Left ventricle myocardium inferior (tissue), 1 donor: ENCODE results near the gene AZIN2. TPM values are rescaled to one million over a fixed set of nuclear protein-coding genes. Genes with fewer than 3 reads are reported as not detected.

Source experiments
- DNase-seq: peaks from one replicate; pipeline ENCODE4 v3.0.0-alpha.2; 2020
- H3K27ac ChIP-seq: fragments of 200-600 bp; replicated peaks from 2 replicates; pipeline ENCODE4 v1.8.0; 2021
- H3K27me3 ChIP-seq: fragments of 200-600 bp; 2 replicates; pipeline ENCODE4 v1.8.0; 2021; ENCODE audit warnings: low read depth
- H3K36me3 ChIP-seq: fragments of 200-600 bp; 2 replicates; pipeline ENCODE4 v1.8.0; 2021
- H3K4me1 ChIP-seq: fragments of 200-600 bp; 2 replicates; pipeline ENCODE4 v1.8.0; 2021
- H3K4me3 ChIP-seq: fragments of 200-600 bp; 2 replicates; pipeline ENCODE4 v1.8.0; 2021; ENCODE audit warnings: mild to moderate bottlenecking, moderate library complexity
- H3K9me3 ChIP-seq: fragments of 200-600 bp; replicated peaks from 2 replicates; pipeline ENCODE4 v1.8.0; 2021
- intact Hi-C: fragments of 100-400 bp; cut with micrococcal nuclease; formaldehyde crosslinking; loops from one replicate; pipeline ENCODE4 v1.11.0; 2022
- total RNA-seq: library from RNA; stranded (reverse); fragmentation: NEBNext Ultra II Directional; extraction: Animal tissue kit (Norgen Biotek cat#: 25700); gene quantifications from one replicate; pipeline ENCODE4 v1.2.1, GENCODE V29; 2021
- TF ChIP-seq, protein P1 (sequence below): fragments of 200-600 bp; IDR thresholded peaks from 2 replicates; pipeline ENCODE4 v1.8.0; 2021; ENCODE audit warnings: antibody characterized with exemption, mild to moderate bottlenecking, borderline replicate concordance
- donor health status: DM: no; HTN: yes; CAD: no; lungs with severe emphysema.

AZIN2 gene
- total RNA-seq, 1 donor from 2014 or later = 2.8 TPM

DNA sequence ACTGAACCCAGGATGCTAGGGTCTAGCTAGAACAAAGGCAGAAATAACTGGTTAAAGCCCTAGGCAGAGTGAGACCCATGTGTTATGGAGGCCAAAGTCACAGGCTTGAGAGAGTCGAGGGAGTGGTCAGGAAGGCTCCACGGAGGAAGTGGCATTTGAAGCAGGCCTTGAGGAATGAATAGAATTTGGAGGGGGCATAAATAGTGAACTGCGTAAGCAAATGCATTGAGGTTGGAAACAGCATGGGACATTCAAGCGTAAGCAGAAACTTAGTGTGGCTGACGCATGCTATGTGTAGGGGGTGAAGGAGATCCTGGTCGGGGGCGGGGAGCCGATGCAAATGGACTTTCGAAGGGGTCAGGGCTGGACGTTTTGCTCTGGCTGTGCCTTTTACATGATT lies 11.5 kb downstream of the AZIN2 start:
- intact Hi-C loops = no loop called here
- Histone ChIP-seq H3K9me3 (no peaks in the 10 kb centered on the region), H3K4me1 (peaks cover 15% of the 10 kb centered on the region), H3K36me3 (no peaks in the 10 kb centered on the region), H3K27ac (no peak overlapping the region), H3K4me3 (no peak overlapping the region), H3K27me3 (no peaks in the 10 kb centered on the region)
- no peak for DNase-seq
- TF ChIP-seq, protein P1, sequence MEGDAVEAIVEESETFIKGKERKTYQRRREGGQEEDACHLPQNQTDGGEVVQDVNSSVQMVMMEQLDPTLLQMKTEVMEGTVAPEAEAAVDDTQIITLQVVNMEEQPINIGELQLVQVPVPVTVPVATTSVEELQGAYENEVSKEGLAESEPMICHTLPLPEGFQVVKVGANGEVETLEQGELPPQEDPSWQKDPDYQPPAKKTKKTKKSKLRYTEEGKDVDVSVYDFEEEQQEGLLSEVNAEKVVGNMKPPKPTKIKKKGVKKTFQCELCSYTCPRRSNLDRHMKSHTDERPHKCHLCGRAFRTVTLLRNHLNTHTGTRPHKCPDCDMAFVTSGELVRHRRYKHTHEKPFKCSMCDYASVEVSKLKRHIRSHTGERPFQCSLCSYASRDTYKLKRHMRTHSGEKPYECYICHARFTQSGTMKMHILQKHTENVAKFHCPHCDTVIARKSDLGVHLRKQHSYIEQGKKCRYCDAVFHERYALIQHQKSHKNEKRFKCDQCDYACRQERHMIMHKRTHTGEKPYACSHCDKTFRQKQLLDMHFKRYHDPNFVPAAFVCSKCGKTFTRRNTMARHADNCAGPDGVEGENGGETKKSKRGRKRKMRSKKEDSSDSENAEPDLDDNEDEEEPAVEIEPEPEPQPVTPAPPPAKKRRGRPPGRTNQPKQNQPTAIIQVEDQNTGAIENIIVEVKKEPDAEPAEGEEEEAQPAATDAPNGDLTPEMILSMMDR = no peak

DNA sequence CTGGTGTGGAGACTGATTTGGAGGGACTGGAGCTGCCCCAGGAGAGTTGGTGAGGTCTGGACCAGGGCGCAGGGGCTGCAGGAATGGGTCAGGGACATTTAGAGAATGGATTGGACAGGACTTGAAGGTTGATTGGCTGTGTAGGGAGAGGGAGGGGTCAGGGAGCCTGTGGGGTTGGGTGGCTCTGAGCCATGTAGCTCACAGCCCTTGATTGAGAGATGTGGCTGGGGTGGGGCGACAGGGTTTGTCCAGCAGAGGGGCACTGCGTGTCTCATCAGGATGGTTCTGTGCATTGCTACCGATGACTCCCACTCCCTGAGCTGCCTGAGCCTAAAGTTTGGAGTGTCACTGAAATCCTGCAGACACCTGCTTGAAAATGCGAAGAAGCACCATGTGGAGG lies 12.1 kb downstream of the AZIN2 start:
- H3K27me3 ChIP-seq = no peaks in the 10 kb centered on the region
- TF ChIP-seq, protein P1 = no peak
- H3K36me3 ChIP-seq = no peaks in the 10 kb centered on the region
- peaks cover 15% of the 10 kb centered on the region for H3K4me1 ChIP-seq
- no peak for DNase-seq
- H3K9me3 ChIP-seq = no peaks in the 10 kb centered on the region
- intact Hi-C loops = no loop called here
- no peak overlapping the region for H3K27ac ChIP-seq
- no peak overlapping the region for H3K4me3 ChIP-seq

DNA sequence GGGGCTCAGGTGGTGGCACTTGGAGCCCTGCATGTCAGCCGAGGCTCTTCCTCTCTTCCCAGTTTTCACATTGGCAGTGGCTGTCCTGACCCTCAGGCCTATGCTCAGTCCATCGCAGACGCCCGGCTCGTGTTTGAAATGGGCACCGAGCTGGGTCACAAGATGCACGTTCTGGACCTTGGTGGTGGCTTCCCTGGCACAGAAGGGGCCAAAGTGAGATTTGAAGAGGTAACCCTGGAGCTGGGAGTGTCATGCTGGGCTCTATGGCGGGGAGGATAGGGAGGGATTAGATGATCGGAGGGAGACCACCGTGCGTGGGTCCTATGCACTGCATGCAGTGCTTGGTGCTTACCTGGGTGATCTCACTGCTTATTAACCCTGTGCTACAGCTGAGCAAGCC lies 13.5 kb downstream of the AZIN2 start:
- Histone ChIP-seq H3K27ac (no peak overlapping the region), H3K36me3 (no peaks in the 10 kb centered on the region), H3K4me1 (peaks cover 15% of the 10 kb centered on the region), H3K27me3 (no peaks in the 10 kb centered on the region), H3K4me3 (no peak overlapping the region), H3K9me3 (no peaks in the 10 kb centered on the region)
- DNase-seq = no peak
- TF ChIP-seq, protein P1 = no peak
- intact Hi-C loops = no loop called here

DNA sequence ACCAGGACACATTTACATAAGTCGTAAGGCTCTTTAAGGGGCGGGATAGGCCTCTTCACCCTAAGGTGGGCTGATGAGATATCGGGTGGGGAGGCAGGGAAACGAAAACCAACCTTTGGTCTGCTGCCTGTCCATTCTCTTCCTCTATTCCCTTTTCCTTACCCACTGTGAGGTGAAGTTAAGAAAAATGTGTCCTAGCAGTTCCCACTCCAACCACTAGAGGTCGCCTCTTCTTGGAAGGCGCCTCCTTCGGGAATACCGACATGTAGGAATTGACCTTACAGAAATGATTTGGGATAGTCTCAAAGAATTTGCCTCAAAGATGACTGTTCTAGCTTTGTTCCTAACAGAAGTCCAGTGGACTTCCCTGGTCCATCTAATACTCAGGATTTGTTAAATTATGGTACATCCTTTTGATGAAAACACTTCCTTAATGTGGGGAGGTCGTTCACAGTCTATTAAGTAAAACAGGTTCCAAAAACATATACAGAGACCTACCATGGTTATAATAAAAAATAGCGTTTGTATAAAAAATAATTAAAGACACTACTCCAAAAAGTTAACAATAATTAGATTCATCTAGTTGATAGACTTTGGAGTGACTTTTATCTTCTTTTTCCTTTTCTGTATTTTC lies 14.1 kb downstream of the AZIN2 start:
- H3K4me3 ChIP-seq = no peak overlapping the region
- H3K4me1 ChIP-seq = peaks cover 15% of the 10 kb centered on the region
- no peaks in the 10 kb centered on the region for H3K36me3 ChIP-seq
- intact Hi-C loops = no loop called here
- H3K9me3 ChIP-seq = no peaks in the 10 kb centered on the region
- no peaks in the 10 kb centered on the region for H3K27me3 ChIP-seq
- no peak for DNase-seq
- H3K27ac ChIP-seq = no peak overlapping the region
- TF ChIP-seq, protein P1 = peak; percentile 99

DNA sequence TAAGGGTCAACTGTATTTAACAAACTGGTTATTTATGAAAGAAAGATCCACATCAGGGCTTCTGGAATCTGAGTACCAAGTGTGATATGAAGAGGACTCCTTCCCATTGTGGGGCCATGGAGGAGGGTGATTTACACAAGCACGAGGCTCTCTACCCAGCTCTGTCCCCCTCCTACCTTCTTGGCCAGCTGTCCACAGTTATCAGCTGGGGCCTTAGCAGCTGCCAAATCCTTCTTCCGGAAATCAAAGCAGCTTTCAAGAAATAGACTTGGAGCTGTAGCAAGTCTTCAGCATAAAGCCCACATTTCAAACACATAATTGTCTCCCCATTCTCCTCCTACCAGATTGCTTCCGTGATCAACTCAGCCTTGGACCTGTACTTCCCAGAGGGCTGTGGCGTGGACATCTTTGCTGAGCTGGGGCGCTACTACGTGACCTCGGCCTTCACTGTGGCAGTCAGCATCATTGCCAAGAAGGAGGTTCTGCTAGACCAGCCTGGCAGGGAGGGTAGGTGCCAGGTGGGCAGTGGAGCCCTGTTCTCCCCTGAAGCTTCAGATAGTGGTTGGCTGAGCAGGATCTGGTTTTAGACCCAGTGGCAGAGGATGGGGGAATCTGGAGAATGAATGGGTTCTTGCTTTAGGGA lies 15.5 kb downstream of the AZIN2 start:
- no peaks in the 10 kb centered on the region for H3K9me3 ChIP-seq
- H3K27ac ChIP-seq = no peak overlapping the region
- H3K4me3 ChIP-seq = no peak overlapping the region
- intact Hi-C loops = no loop called here
- H3K36me3 ChIP-seq = no peaks in the 10 kb centered on the region
- TF ChIP-seq, protein P1 = no peak
- H3K27me3 ChIP-seq = no peaks in the 10 kb centered on the region
- H3K4me1 ChIP-seq = peaks cover 15% of the 10 kb centered on the region
- no peak for DNase-seq
